ENCODE measurements around the gene CFAP54.

Gene CFAP54

DNA sequence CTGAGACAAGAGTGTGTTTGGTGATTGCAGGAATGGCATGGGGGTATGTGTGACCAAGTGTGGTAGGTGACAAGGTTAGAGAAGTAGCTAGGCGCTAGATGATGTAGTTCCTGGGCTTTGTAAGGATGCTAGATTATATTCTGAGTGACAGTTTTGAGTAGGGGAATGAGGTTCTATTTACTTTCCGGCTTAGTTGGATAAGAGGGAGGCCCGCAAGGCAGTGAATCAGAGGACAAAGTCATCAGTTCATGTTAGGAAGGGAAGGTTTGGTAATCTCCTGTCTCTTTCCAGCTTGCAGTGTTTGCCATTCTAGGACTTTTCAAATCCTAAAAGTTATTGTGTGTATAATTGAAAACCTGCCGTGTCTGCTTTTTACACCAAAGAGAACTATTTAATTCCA, 45.0 kb downstream of the CFAP54 start:
- DNase-seq (ENCODE audit: low spot score) (no peak), ATAC-seq (ENCODE audit: low read depth) (no peak)
- H3K27ac ChIP-seq (ENCODE audit: poor library complexity, severe bottlenecking) = no peak overlapping the region
- no peaks in the 10 kb centered on the region for H3K9me3 ChIP-seq (ENCODE audit: severe bottlenecking)
- H3K36me3 ChIP-seq (ENCODE audit: low read depth) = no peaks in the 10 kb centered on the region
- H3K27me3 ChIP-seq (ENCODE audit: insufficient read depth, poor library complexity, severe bottlenecking) = no peaks in the 10 kb centered on the region
- no peaks in the 10 kb centered on the region for H3K4me1 ChIP-seq (ENCODE audit: insufficient read depth, poor library complexity, severe bottlenecking)
- no peak overlapping the region for H3K4me3 ChIP-seq (ENCODE audit: severe bottlenecking)
- TF ChIP-seq, protein P1, sequence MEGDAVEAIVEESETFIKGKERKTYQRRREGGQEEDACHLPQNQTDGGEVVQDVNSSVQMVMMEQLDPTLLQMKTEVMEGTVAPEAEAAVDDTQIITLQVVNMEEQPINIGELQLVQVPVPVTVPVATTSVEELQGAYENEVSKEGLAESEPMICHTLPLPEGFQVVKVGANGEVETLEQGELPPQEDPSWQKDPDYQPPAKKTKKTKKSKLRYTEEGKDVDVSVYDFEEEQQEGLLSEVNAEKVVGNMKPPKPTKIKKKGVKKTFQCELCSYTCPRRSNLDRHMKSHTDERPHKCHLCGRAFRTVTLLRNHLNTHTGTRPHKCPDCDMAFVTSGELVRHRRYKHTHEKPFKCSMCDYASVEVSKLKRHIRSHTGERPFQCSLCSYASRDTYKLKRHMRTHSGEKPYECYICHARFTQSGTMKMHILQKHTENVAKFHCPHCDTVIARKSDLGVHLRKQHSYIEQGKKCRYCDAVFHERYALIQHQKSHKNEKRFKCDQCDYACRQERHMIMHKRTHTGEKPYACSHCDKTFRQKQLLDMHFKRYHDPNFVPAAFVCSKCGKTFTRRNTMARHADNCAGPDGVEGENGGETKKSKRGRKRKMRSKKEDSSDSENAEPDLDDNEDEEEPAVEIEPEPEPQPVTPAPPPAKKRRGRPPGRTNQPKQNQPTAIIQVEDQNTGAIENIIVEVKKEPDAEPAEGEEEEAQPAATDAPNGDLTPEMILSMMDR (IDR thresholded peaks at IDR 0.05; ENCODE audit: poor library complexity, severe bottlenecking) = no peak

DNA sequence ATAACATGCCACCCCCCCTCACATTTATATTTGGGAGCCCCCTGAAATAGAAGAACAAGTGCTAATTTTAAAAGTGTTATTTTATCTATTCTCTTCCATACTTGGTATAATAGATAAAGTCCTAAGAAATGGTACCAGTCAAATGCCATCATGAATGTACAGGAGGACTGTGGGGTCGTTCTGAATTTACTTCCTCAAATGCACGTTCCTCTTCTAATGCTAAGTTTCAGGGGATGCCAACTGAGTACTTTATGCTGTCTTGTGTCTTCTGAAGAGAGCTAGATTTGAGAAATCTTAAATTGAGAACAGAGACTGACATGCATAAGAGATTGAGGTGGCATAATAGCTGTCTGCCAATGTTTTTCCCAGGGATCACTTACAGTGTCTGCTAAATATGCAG, 59.0 kb downstream of the CFAP54 start:
- Histone ChIP-seq H3K9me3 (ENCODE audit: severe bottlenecking) (no peaks in the 10 kb centered on the region), H3K4me1 (ENCODE audit: insufficient read depth, poor library complexity, severe bottlenecking) (no peaks in the 10 kb centered on the region), H3K27ac (ENCODE audit: poor library complexity, severe bottlenecking) (no peak overlapping the region), H3K36me3 (ENCODE audit: low read depth) (no peaks in the 10 kb centered on the region), H3K4me3 (ENCODE audit: severe bottlenecking) (no peak overlapping the region), H3K27me3 (ENCODE audit: insufficient read depth, poor library complexity, severe bottlenecking) (no peaks in the 10 kb centered on the region)
- TF ChIP-seq, protein P1 (IDR thresholded peaks at IDR 0.05; ENCODE audit: poor library complexity, severe bottlenecking) = no peak
- no peak for DNase-seq (ENCODE audit: low spot score)
- ATAC-seq (ENCODE audit: low read depth) = no peak

DNA sequence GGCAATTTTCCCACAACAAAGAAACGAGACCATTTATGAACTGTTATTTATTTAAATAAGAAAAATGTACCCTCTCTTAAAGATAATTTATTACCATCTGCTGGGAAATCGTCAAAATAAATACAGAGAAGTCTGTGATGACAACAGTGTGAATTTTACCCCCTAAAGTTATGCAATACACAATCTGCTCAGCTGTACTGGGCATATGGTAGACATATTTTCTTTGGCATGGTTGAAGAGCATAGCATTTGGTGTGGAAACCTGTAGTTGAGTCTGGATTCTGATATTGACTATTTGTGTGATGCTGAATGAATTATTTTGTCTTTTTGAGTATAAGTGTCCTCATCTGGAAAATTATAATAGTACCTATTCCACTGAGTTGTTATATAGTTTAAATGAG, 60.0 kb downstream of the CFAP54 start:
- no peak for DNase-seq (ENCODE audit: low spot score)
- TF ChIP-seq, protein P1 (IDR thresholded peaks at IDR 0.05; ENCODE audit: poor library complexity, severe bottlenecking) = no peak
- H3K27ac ChIP-seq (ENCODE audit: poor library complexity, severe bottlenecking) = no peak overlapping the region

DNA sequence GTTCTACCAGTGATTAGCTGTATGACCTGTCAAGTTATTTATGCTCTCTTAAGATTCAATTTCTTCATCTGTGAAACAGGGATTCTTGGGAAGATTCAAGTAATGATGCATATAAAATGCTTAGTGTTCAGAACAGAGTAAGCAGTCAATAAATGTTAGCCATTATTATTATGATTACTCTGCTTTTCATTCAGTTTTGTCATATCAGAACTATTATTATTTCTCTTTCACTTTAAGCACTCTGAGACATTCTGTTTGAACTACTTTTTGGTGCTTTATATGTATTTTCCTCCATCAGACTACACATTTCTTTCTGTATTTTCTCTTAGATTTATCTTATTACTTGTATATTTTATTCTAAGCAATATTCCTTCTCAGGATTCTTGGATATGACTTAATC, 81.2 kb downstream of the CFAP54 start:
- ATAC-seq (ENCODE audit: low read depth) = no peak
- Histone ChIP-seq H3K4me1 (ENCODE audit: insufficient read depth, poor library complexity, severe bottlenecking) (no peaks in the 10 kb centered on the region), H3K4me3 (ENCODE audit: severe bottlenecking) (no peak overlapping the region), H3K9me3 (ENCODE audit: severe bottlenecking) (no peaks in the 10 kb centered on the region), H3K27ac (ENCODE audit: poor library complexity, severe bottlenecking) (no peak overlapping the region), H3K27me3 (ENCODE audit: insufficient read depth, poor library complexity, severe bottlenecking) (peaks cover 5% of the 10 kb centered on the region), H3K36me3 (ENCODE audit: low read depth) (no peaks in the 10 kb centered on the region)
- TF ChIP-seq, protein P1 (IDR thresholded peaks at IDR 0.05; ENCODE audit: poor library complexity, severe bottlenecking) = no peak
- DNase-seq (ENCODE audit: low spot score) = no peak

More for the DNA sequence above, 60.0 kb downstream of the CFAP54 start:
- Histone ChIP-seq H3K36me3 (ENCODE audit: low read depth) (no peaks in the 10 kb centered on the region), H3K9me3 (ENCODE audit: severe bottlenecking) (no peaks in the 10 kb centered on the region), H3K4me3 (ENCODE audit: severe bottlenecking) (no peak overlapping the region), H3K4me1 (ENCODE audit: insufficient read depth, poor library complexity, severe bottlenecking) (no peaks in the 10 kb centered on the region), H3K27me3 (ENCODE audit: insufficient read depth, poor library complexity, severe bottlenecking) (no peaks in the 10 kb centered on the region)
- ATAC-seq (ENCODE audit: low read depth) = no peak

DNA sequence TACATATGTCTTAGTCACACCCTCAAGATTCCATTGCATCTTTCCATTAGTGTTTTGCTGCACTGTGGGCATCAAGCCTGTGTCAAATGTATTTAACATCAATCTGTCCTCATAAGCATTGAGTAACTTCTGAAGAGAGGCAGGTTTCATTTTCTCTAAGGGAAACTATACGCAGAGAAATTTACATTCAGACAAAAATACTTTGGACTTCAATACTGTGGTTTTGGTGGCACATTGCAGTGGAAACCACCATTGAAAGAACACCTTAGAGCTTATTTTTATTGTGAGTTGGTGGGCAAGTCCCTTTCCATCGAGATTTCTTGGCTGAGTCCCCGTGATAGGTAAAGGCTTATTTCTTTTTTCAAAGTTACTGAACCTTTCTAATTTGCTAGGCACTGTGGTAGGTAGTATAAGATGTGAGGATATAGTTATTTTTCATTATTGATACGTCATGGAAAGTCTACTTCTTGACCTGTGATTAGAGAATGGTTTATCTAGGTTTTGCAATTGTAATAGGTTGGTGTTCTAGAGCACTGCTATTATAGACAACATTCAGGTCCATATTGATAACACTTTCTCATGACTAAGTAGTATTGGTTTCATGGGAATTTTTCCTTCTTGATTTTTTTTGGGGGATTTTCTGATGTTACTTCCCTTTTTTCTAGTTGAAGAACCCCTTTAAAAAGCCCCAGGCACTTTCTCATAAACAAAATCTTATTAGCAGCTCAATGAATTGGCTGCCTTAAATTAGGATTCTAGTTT, 81.9 kb downstream of the CFAP54 start:
- peaks cover 10% of the 10 kb centered on the region for H3K27me3 ChIP-seq (ENCODE audit: insufficient read depth, poor library complexity, severe bottlenecking)
- H3K4me1 ChIP-seq (ENCODE audit: insufficient read depth, poor library complexity, severe bottlenecking) = no peaks in the 10 kb centered on the region
- no peak overlapping the region for H3K4me3 ChIP-seq (ENCODE audit: severe bottlenecking)
- no peaks in the 10 kb centered on the region for H3K36me3 ChIP-seq (ENCODE audit: low read depth)
- no peaks in the 10 kb centered on the region for H3K9me3 ChIP-seq (ENCODE audit: severe bottlenecking)
- DNase-seq (ENCODE audit: low spot score) = no peak
- ATAC-seq (ENCODE audit: low read depth) = no peak
- H3K27ac ChIP-seq (ENCODE audit: poor library complexity, severe bottlenecking) = no peak overlapping the region
- TF ChIP-seq, protein P1 (IDR thresholded peaks at IDR 0.05; ENCODE audit: poor library complexity, severe bottlenecking) = no peak
